Ovary (tissue), 3 donors: Measurements from ENCODE around the gene B3GNT9.

Experiments used
- CTCF ChIP-seq, 3 donors: fragments of 450-650 bp in 2 of 3; fragments of 200-600 bp in 1 of 3; IDR thresholded peaks; one replicate each; pipeline versions ENCODE4 v1.5.1 to v1.8.0; 2016 to 2022; ENCODE audit warnings: antibody characterized with exemption in 3 of 3, mild to moderate bottlenecking in 1 of 3
- EP300 ChIP-seq: sonication (generic); formaldehyde crosslinking; IDR thresholded peaks from one replicate; pipeline ENCODE4 v1.6.1; 2017; ENCODE audit warnings: antibody characterized with exemption
- POLR2A ChIP-seq: fragments of 450-650 bp; IDR thresholded peaks from one replicate; pipeline ENCODE4 v1.6.1; 2017; ENCODE audit warnings: antibody characterized with exemption, mild to moderate bottlenecking, moderate library complexity
- donor health status: DM: no; HTN: no; CAD: no.

- TF ChIP-seq CTCF (IDR thresholded peaks at IDR 0.05) (no peak), POLR2A (no peak), EP300 (no peak)
Observed at GRCh38 chr16:67196881-67197280, 46.1 kb upstream of the B3GNT9 start.
